H54 (cell line): Measurements from ENCODE around the gene CDC14B.
"Not testable (repeated sequence)": the region's sequence is repeated elsewhere in the genome, so short reads cannot be mapped to it uniquely, and the experiment has no call there.

Experiments
- DNase-seq: peaks from one replicate; pipeline ENCODE4 v3.0.0; 2011; ENCODE audit warnings: low spot score, mixed read lengths; ENCODE audit not compliant: insufficient read length
- FAIRE-seq: peaks from 3 replicates; lab custom pipeline; 2011; peaks lifted over from hg19 to GRCh38; lab: Jason Lieb, UNC
- POLR2A ChIP-seq: IDR thresholded peaks from 2 replicates; pipeline ENCODE4 v1.6.1; 2011; ENCODE audit warnings: low read depth, mild to moderate bottlenecking, low read length

The CDC14B gene

GRCh38 chr9:96519787-96520186 lies 99.9 kb downstream of the CDC14B start:
- DNase-seq (no peak), FAIRE-seq (no peak)
- TF ChIP-seq POLR2A = no peak

- FAIRE-seq = no peak
- DNase-seq = no peak
- TF ChIP-seq POLR2A = no peak
Measured at GRCh38 chr9:96519095-96519494, 100.5 kb downstream of the CDC14B start.

GRCh38 chr9:96515621-96516470 lies 103.8 kb downstream of the CDC14B start:
- DNase-seq (no peak), FAIRE-seq (no peak)
- no peak for TF ChIP-seq POLR2A

- no peak for FAIRE-seq
- DNase-seq = no peak
- no peak for TF ChIP-seq POLR2A
Measured at GRCh38 chr9:96514800-96515158, 104.9 kb downstream of the CDC14B start.

- DNase-seq = no peak
- no peak for TF ChIP-seq POLR2A
- peak; percentile 69 for FAIRE-seq
Measured at GRCh38 chr9:96514108-96514799, 105.4 kb downstream of the CDC14B start.

- DNase-seq (no peak), FAIRE-seq (no peak)
- TF ChIP-seq POLR2A = no peak
Measured at GRCh38 chr9:96513622-96514021, 106.0 kb downstream of the CDC14B start.

- TF ChIP-seq POLR2A = no peak
- FAIRE-seq (no peak), DNase-seq (no peak)
Measured at GRCh38 chr9:96512240-96512639, 107.4 kb downstream of the CDC14B start.

GRCh38 chr9:96510258-96510657 lies 109.4 kb downstream of the CDC14B start:
- TF ChIP-seq POLR2A = no peak
- FAIRE-seq = no peak
- DNase-seq = no peak

- TF ChIP-seq POLR2A = no peak
- FAIRE-seq (no peak), DNase-seq (no peak)
Measured at GRCh38 chr9:96509848-96510247, 109.8 kb downstream of the CDC14B start.

GRCh38 chr9:96509026-96509425 lies 110.6 kb downstream of the CDC14B start:
- no peak for TF ChIP-seq POLR2A
- FAIRE-seq (no peak), DNase-seq (no peak)

- DNase-seq = no peak
- TF ChIP-seq POLR2A = no peak
Measured at GRCh38 chr9:96508227-96508940, 111.3 kb downstream of the CDC14B start.

GRCh38 chr9:96505316-96505991 lies 114.2 kb downstream of the CDC14B start:
- no peak for FAIRE-seq
- DNase-seq = no peak
- no peak for TF ChIP-seq POLR2A

More at GRCh38 chr9:96508227-96508940, 111.3 kb downstream of the CDC14B start:
- FAIRE-seq = peak; percentile 15

GRCh38 chr9:96503918-96504317 lies 115.7 kb downstream of the CDC14B start:
- DNase-seq = no peak
- no peak for TF ChIP-seq POLR2A
- FAIRE-seq = no peak

GRCh38 chr9:96503374-96503748 lies 116.3 kb downstream of the CDC14B start:
- DNase-seq = not testable (repeated sequence)

More at GRCh38 chr9:96503374-96503748, 116.3 kb downstream of the CDC14B start:
- FAIRE-seq = not testable (repeated sequence)
